Hypothalamus (tissue), 51 donors: ENCODE measurements around the gene PPM1L.

Experiments used
- DNase-seq, 51 donors: peaks; one replicate each; lab custom pipeline; 2025; lab: John Stamatoyannopoulos, UW

The PPM1L gene

DNA sequence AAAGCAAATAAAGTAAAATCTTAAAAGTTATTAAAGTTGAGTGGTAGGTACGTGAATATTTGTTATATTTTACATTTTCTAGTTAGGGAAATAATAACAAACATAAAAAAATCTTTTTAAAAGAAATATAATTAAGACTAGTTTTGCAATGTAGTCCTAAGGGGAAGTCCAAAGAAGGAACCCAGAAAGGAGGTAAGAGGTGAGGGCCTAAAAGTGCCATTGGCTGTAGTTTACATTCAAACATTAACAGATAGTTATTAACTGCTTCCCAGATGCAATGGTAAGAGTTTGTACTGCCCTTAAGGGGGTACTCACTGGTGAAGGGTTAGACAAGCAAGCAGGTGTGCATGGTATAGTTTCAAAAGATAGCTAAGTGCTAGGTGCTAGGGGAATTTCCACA is 269.9 kb downstream of the PPM1L start:
- no peak for DNase-seq

DNA sequence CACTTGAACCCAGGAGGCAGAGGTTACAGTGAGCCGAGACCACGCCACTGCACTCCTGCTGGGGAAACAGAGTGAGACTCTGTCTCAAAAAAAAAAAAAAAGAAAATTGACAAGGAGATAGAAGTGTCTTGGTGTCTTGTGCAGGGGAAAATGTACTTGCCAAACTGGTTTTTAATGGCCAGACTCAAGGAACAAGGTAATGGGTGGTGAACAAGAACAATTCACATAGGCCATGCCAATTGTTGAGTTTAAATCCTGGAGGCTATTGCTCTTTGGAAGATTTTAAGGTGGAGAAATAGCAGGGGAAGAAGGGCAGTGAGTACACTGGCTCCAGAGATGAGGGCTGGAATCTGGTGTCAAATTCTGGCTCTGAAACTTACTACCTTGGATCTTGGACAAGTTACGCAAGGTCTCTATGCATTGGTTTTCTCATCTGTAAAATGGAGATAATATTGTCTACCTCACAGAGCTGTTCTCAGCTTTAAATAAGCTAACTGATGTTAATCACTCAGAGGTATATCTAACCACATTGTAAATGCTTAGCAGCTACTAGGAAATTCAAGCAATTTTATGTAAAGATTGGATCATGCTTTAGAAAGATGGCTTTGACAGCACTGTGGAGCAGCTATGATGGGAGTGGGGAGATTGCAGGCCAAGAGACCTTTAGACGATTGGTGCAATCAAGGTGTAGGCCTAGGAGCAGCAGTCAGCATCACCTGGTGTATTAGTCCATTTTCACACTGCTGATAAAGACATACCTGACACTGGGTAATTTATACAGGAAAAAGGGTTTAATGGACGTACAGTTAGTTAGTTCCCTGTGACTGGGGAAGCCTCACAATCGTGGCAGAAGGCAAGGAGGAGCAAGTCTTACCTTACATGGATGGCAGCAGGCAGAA is 270.8 kb downstream of the PPM1L start:
- no peak for DNase-seq

DNA sequence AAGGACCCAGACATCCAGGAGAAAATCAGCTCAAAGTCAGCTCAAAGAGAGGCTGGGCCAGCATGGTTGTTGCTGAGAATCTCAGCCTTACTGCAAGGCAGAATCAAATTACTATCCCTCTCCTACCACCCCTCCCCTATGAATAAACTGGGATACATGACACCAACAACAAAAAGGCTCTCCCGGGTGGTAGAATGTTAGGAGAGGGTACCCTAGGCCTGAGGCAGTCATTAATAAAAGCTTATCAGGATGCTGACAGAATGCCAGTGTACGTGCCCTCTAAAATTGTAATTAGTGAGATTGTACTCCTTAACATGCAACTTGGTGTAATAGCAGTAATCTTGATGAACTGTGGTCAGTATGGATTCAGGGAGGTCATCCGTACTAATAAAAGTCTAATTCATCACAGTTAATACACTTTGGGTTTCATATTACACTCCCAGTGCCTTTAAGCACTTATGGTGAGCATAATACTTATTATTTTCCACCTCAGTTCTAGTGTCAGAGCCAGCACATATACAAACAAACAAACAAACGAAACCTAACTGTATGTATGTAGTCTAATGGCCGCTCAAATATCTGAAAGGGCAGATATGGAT is 272.6 kb downstream of the PPM1L start:
- DNase-seq = no peak

DNA sequence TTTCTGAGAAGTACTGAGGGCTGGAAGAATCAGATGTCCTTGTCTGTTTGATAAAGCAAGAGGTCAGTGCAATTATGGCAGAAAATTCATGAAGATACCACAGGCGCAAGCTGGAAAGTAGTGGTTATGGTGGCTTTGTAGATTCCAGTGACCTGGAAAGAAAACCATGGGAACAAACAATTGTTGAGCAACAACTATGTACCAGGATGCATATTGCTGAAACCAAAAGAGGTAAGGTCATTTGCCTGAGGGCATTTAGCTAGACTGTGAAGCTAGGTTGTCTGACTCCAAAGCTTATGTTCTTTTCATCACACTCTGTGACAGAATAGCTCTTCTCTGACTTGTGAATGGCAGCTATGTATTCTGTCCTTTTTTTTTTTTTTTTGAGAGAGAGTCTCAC is 275.1 kb downstream of the PPM1L start:
- DNase-seq = no peak

DNA sequence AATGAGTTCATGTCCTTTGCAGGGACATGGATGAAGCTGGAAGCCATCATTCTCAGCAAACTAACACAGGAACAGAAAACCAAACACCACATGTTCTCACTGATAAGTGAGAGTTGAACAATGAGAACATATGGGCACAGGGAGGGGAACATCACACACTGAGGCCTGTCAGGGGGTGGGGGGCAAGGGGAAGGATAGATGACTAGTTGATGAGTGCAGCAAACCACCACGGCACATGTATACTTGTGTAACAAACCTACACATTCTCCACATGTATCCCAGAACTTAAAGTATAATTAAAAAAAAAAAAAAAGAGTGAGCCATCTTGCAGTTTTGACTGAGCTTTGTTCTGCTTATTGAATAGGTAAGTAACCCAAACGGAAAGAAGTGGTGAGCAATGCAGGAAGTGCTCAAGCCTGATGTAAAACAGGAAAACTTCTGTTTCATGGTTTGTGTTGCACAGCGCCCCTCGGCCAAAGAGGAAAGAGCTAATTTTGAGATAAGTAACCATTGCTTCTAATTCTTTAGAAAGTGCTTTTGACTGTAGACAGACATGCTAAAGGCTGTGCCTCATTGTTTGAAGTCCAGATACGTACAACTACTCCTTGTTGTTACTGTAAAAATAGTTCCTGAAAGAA is 279.0 kb downstream of the PPM1L start:
- DNase-seq = peak in 2 of 51 donors; percentile 0 to 1

DNA sequence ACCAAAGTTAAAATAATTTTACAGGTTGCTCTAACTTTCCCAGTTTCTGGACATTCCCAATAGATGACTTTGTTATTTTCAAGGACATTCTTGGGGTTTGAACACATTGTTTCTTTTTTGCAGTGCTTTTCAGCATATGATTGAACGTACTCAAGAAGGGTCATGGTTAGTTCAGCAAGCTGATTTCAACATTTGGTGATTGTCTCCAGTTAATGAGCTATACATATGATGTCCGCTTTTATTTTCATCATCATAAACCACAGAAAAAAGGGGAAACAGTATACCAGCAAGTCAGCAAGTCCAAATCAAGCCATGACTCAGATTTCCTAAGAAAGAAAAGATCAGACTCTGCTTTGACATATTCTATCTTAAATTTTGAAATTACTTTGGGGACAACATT is 279.7 kb downstream of the PPM1L start:
- DNase-seq = no peak

DNA sequence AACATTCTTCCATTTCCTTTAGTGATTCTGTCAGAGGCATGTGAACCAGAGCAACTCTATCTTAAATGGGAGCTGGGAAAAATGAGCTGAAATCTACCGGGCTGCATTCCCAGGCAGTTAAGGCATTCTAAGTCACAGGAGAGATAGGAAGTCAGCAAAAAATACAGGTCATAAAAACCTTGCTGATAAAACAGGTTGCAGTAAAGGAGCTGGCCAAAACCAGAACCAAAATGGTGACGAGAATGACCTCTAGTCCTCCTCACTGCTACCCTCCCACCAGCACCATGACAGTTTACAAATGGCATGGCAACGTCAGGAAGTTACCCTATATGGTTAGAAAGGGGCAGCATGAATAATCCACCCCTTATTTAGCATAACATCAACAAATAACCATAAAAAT is 282.7 kb downstream of the PPM1L start:
- no peak for DNase-seq

DNA sequence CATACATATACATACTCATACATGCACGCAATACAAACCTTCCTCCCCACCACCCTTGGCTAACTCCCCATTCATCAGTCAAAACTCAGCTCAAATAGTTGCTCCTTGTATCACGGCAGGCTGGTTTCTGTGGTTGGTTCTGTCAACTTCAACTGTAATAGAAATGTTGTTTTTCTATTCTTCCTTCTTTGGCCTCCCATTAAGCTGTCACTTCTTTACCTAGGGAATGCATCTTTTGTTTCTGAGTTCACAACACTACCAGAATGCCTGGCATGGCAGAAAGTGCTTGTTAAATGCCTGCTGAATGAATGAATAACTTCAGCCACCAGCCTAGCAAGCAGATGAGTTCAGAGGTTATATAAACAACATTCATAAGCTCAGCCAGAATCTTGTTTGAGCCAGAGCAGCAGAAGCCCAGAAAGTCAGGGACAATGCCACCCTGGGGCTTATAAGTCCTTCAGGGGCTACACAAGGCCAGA is 286.0 kb downstream of the PPM1L start:
- no peak for DNase-seq

DNA sequence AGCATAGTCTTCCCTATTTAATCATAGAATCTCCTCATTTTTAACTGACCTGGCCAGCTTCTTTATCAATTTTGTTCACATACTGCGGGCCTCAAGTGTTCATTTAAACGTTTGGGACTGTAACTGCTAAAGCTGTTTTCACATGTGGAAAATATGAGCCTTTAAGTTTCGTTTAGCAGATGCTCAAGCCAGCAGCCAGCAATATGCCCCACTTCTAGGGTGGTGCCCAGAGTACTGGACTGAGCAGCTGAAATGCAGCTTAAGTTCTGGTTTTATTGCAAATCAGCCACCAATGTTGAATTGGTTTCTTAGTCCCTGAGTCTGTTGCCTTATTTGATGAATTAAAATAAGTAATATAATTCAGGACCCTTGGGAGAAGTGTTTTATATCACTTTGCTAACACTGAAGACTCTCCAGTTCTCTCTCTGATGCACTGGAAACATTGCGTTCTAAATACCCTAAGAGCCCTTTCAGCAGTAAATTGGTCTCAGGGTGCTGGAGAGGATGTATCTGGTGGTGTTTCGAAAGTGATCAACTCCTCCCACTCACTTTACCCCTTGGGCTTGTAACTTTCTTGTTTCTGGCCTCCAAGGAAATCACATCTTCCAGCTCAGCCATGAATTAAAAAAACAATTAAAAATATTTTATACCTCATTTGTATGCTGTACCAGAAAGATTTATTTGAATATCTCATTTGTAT is 287.5 kb downstream of the PPM1L start:
- no peak for DNase-seq

DNA sequence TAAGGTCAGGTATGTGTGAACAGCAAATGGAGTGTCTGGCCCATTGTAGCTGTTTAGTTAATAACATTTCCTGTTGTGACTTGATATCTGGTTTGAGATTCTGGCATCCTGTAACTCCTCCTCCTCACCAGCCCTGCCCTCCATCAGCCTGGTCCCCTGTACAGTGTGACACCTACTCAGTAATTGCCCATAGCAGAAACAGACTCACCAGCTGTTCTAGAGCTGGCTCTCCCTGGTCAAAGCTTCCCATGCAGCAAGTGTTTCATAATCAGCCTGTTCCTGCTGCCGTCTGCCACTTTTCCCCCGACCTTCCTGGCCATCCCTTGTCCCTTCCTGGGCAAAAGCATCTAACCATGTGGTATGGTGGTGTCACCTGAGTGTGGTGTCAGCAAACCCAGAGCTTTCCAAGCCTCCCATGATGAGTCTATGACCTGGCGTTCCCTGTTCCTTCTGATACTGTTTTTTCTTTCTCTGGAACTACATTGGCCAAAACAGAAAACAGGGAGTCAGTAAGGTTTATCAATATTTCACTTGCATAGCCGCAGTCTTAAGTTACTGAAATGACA is 293.7 kb downstream of the PPM1L start:
- no peak for DNase-seq

DNA sequence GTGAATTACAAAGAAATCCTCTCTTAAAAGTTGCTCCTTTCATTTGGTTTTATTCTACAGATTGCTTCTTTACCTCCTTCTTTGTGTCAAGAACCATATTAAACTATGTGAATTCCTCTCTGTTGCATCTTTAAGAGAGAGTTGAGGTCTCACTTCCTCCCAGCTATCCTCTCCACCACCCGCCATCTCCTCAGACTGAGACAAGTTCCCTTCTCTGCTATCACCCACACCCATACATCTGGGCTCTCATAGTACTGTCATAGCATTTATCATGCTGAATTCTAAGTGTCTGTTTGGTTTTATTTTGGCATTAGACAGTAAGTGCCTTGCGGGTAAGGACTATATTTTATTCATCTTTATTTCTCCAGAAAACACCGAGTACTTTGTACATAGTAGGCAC is 294.9 kb downstream of the PPM1L start:
- DNase-seq = no peak

DNA sequence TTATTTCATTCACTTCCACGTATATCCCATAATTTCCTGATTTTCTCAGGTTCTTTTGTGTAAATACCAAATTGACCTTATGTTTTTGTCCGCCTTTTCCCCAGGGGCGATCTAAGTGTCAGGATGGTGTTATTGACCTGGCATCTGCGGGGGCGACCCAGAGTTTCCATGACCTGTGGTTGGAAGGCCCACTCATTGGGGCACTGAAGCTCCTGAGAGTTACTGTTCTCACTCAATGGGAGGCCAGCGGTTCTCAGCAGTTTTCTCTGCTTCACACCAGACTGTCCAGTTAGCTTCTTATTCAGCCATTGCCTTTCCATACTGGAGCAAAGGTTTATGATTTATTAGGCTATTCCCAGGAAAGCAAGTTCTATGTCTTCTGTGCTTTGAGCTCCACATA is 295.8 kb downstream of the PPM1L start:
- DNase-seq = no peak

DNA sequence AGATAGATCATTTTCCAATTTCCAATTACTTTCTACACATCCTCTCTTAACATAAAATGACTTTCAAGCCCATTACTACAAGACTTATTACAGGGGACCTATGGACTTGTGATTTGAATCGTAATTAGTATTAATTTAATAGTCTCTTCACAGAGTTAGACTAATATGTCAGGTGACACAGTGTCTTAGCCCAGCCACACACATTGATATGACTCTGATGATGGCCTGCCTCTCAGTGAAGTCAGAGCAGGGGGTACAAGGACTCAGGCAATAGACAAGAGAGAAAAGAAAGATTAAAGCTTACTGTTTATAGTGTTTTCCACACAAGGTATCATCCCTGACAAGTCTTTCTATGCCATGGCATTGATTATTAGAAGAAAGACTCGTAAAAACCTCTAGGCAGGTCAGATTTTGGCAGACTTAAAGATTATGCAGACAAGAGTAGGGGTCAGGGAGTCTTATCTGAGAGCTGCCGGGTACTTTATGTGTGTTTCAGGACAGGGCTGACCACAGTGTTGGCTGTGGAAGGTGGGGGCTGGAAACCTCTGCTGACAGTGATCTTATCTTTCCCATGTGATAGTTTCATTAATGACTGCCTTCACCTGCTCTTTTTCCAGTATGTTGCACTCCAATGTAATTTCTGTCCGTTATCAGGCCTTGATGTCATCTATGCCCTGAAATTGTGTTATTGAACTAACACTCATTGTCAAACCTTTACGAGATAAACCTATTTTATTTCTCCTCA is 299.0 kb downstream of the PPM1L start:
- no peak for DNase-seq

DNA sequence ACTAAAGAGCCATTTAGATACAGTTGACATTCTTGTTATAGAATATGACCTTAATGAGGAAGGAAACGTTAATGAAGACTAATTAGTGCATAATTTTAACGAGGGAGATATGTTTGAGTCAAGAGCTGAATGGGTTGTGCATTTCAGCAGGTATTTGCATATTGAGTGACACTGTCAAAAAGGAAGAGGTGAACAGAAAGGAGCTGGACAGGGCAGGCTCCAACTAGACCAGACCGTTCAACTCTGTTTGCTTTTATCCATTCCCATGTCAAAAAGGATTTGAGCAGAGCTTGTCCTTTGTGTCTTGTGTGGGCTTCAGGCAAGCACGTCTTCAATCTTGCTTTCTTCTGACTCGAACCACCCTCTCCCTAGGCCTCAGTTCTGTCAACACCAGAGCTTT is 308.4 kb downstream of the PPM1L start:
- no peak for DNase-seq

DNA sequence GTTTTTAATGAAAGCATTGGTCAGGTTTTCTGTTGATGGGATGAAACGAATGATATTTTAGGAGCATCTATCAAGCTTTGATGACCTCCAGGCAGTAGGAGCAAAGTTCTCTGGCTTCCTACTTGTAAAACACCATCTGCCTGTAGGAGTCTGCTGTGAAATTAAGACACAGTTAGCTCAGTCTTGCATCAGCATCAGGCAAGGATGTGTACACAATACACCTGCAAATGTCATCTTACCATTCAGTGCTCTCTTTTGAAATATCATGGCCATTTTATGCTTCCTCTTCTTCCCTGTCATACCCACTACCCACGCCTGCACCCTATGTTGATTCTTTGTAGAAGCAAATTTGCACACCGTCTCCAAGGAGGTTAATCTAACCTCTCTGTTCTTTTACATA is 310.9 kb downstream of the PPM1L start:
- peak in 1 of 51 donors; percentile 52 for DNase-seq

DNA sequence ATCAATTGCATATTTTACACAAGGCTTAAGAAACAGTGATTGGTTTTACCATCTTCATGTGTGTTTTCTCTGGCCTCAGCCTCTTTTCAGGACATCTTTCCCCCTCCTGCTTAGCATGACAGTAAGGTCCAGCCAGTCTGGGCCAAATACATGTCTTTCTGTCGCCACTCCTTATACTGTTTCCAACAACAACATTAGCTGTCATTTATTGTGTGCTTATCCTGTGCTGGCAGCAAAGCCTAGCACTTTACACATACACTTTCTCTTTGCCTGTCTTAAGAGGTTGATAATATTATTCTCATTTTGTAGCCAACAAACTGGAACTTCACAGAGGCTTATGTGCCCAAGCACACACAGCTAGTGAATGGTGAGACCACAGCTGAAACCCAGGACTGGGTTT is 311.3 kb downstream of the PPM1L start:
- DNase-seq = peak in 1 of 51 donors; percentile 52

DNA sequence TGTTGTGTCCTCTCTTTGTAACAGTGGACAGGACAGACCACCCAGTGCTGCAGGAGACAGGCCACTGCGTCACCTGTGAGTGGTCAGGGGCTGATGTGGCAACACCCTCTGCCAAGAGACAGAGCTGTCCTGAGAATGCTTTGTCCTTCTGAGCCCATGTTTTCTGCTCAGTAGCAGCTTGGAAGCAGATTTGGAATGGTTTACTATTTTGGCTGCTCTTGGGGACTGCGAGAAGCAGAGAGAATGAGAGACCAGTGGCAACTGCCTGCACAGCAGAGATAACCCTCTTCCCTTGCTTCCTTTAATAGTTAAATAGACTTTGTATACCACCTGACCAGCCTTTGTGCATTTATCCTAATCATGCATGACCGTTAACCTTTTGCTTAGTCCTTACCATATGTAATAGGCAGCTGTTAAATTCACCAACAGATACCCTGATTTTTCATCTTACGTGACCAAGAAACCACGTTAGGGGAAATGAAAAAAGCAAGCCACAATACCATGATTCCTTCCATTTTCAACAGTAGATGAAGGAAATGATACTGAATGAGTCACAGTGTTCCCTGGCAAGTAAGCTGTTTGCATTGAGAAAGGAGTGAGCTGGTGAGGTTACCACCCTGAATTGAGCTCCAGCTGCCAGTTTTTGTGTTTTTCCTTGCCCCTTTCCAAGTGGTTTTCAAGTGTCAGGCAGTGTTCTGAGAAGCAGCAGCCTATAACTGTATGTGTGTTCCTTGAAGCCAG is 313.6 kb downstream of the PPM1L start:
- DNase-seq = peak in 13 of 51 donors; percentile 7 to 34 (median 14)

DNA sequence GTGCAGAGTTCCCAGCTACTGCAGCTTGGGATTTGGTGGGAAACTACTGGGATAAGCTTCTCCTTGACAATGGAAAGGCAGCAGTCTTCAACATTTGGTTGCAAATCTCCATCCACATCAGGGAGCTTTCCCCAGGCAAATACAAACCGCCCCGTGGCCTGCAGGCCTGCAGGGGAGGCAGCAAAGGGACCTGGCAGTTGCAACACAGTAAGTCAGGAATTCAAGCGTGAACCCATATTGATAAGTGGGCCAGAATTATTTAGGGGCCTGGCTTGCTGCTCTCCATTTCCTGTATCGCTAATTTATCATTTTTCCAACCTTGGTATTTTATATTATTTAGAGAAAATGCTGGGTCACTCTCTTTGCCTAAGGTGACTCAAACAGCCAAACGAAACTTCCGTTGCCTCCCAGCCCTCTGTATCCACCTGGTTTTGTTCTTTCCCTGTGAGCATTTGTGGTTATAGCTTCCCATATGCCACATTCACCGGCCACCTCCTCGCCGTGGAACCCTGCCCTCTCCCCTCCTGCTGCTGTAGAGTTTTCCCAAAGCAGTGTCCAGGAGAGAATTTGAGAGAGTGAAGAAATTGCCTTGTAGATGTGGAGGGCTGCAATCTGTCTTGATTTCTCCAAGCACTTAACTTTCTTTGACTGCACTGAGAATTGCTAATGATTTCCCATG is 314.4 kb downstream of the PPM1L start:
- DNase-seq = no peak
